ENCODE data around the gene SCO1. TPM values are rescaled to one million over a fixed set of nuclear protein-coding genes. Genes with fewer than 3 reads are reported as not detected.

The SCO1 gene
- total and polyA plus RNA-seq, 10 of the 15 experiments (the other 5 are each of a cell fraction or from before 2014, with no cell fraction given): 8.2 to 73.0 (median 37.1) TPM

DNA sequence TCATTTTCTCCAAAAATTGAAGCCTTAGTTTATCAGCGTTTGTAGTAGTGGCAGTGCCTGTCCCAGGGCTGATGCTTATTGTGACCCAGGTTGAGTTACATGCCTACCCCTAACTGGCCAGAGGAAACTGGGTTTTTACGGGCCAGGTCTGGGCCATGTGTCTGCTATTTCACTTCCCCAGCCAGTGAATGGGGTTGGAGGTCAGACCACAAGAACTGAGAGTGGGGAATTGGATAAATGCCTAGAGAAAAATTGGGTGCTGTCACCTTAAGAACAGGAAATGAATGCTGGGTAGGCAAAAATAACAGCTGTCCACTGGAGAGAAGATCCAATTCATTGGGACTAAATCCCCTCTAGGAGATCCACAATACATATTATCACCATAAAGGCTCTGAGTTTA, 5.2 kb upstream of the SCO1 start:
- ChIA-PET RAD21 (ENCODE audit: unreplicated experiment) (no interaction called here), SMC1A (ENCODE audit: uncharacterized antibody, unreplicated experiment) (interaction anchor here (1.3 to 1.4 kb wide), 2 partner anchors 9 to 11 kb away, joined by 4 read pairs; no protein-coding TSS in a partner anchor), POLR2A (no interaction called here), CTCF (interaction anchor here (1.4 to 3.1 kb wide), 2 partner anchors 19 to 55 kb away, joined by 3 to 18 read pairs; no protein-coding TSS in a partner anchor)
- no peak overlapping the region for H3K4me3 ChIP-seq
- DNase-seq (ENCODE audit: low read depth, low spot score) (no peak), FAIRE-seq (no peak), ATAC-seq (peak; percentile 24)
- H4K20me1 ChIP-seq (ENCODE audit: control insufficient read depth, insufficient read depth): no peaks in the 10 kb centered on the region
- H3K9me3 ChIP-seq (replicated peaks; ENCODE audit: control insufficient read depth, insufficient read depth, low read length): no peaks in the 10 kb centered on the region
- H2AFZ ChIP-seq (ENCODE audit: control insufficient read depth, low read depth, low read length): no peak overlapping the region
- TF ChIP-seq SPI1 (IDR thresholded peaks at IDR 0.05; ENCODE audit: borderline replicate concordance, insufficient read depth, low read depth, low read length) (peak; percentile 51; the same call in 1 of the 2 replicates), ZNF207 (IDR thresholded peaks at IDR 0.05; ENCODE audit: borderline replicate concordance) (no peak), NR2C1 (IDR thresholded peaks at IDR 0.05) (0 out of 2 replicates have a peak, but pooled peaks have one; percentile 15)
- H3K27ac ChIP-seq (ENCODE audit: control insufficient read depth, insufficient read depth): no peak overlapping the region
- intact Hi-C loops (cut with micrococcal nuclease; ENCODE audit: unreplicated experiment) (no loop called here), in situ Hi-C loops (cut with MboI) (no loop called here)
- BruUV-seq (replicated peaks): no TSS peak
- peak overlapping the region; percentile 50; the same call in 1 of the 2 replicates for H3K4me2 ChIP-seq (ENCODE audit: control insufficient read depth, insufficient read depth)
- peaks cover 0 to 4% of the 10 kb centered on the region in 2 experiments; a peak in 2 of 4 replicates for H3K36me3 ChIP-seq (ENCODE audit: control insufficient read depth in 2 of 2, insufficient read depth in 2 of 2, low read length in 1 of 2)
- H3K4me1 ChIP-seq (ENCODE audit: control insufficient read depth, insufficient read depth, low read length): peaks cover 10% of the 10 kb centered on the region
- 53% methylated on average over 2 of the region's 2 CpGs for WGBS (ENCODE audit: insufficient coverage, insufficient replicate concordance, low lambda C conversion rate, missing lambda C conversion rate)
- H3K27me3 ChIP-seq (replicated peaks in 1 of 2; ENCODE audit: control insufficient read depth in 2 of 2, insufficient read depth in 2 of 2, low read length in 1 of 2): no peaks in the 10 kb centered on the region
- no peak overlapping the region for H3K9ac ChIP-seq (ENCODE audit: control insufficient read depth, insufficient read depth, low read length)
- H3K79me2 ChIP-seq (ENCODE audit: control insufficient read depth, insufficient read depth, low read length): peaks cover 18% of the 10 kb centered on the region

DNA sequence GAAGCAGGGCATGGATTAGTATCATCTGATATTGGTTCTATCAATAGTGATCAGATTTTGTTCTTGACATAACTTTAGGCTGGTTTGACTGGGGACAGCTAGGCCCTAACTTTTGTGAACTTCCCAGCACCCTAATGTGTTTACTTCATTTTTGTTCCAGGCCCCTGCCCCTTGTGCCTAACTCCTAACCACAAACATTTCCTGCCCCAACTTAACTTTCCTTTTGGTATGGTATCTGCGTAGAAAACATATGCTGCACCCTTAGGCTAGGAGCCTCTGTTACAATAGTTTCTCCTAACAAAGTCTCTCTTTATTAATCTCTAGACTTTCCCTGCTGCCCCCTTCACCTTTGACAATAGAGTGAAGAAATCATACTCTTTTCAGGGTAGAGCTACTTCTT, 2.5 kb upstream of the SCO1 start:
- DNase-seq (ENCODE audit: low read depth, low spot score) (no peak), FAIRE-seq (no peak), ATAC-seq (no peak)
- Histone ChIP-seq H3K4me2 (ENCODE audit: control insufficient read depth, insufficient read depth) (0 out of 2 replicates have a peak overlapping the region, but pooled peaks have one; percentile 7), H3K79me2 (ENCODE audit: control insufficient read depth, insufficient read depth, low read length) (peaks cover 44% of the 10 kb centered on the region), H3K9me3 (replicated peaks; ENCODE audit: control insufficient read depth, insufficient read depth, low read length) (no peaks in the 10 kb centered on the region), H4K20me1 (ENCODE audit: control insufficient read depth, insufficient read depth) (no peaks in the 10 kb centered on the region), H3K36me3 (ENCODE audit: control insufficient read depth in 2 of 2, insufficient read depth in 2 of 2, low read length in 1 of 2) (peaks cover 0 to 7% of the 10 kb centered on the region in 2 experiments; a peak in 1 of 4 replicates), H3K4me3 (no peak overlapping the region), H3K27ac (ENCODE audit: control insufficient read depth, insufficient read depth) (no peak overlapping the region), H2AFZ (ENCODE audit: control insufficient read depth, low read depth, low read length) (no peak overlapping the region), H3K9ac (ENCODE audit: control insufficient read depth, insufficient read depth, low read length) (no peak overlapping the region), H3K4me1 (ENCODE audit: control insufficient read depth, insufficient read depth, low read length) (peaks cover 13% of the 10 kb centered on the region), H3K27me3 (replicated peaks in 1 of 2; ENCODE audit: control insufficient read depth in 2 of 2, insufficient read depth in 2 of 2, low read length in 1 of 2) (no peaks in the 10 kb centered on the region)
- in situ Hi-C loops (cut with MboI): no loop called here
- no TSS peak for BruUV-seq (replicated peaks)
- intact Hi-C loops (cut with micrococcal nuclease; ENCODE audit: unreplicated experiment): no loop called here
- RAD21 ChIA-PET (ENCODE audit: unreplicated experiment): interaction anchor here (0.9 kb wide), 1 partner anchor 71 kb away, joined by 3 read pairs; no protein-coding TSS in a partner anchor
- TF ChIP-seq RUNX3 (IDR thresholded peaks at IDR 0.05; ENCODE audit: low read length): peak; percentile 60
- no peak for TF ChIP-seq STAT3 (IDR thresholded peaks at IDR 0.05; ENCODE audit: low read depth, low read length)
- POLR2A ChIA-PET: no interaction called here
- SMC1A ChIA-PET (ENCODE audit: uncharacterized antibody, unreplicated experiment): interaction anchor here (0.5 kb wide), 1 partner anchor 85 kb away, joined by 4 read pairs; no protein-coding TSS in a partner anchor
- 92% methylated on average over 1 of the region's 1 CpG for WGBS (ENCODE audit: insufficient coverage, insufficient replicate concordance, low lambda C conversion rate, missing lambda C conversion rate)
- CTCF ChIA-PET: interaction anchor here (1.2 kb wide), 1 partner anchor 16 kb away, joined by 4 read pairs; no protein-coding TSS in a partner anchor

All from GM12878 (cell line).